SU-DHL-6 (cell line): ENCODE results near the gene SYNGR2.
A peak's percentile ranks its signal among the peaks of the same experiment; 100 is the strongest.

Experiments
- H2AFZ ChIP-seq: fragments of 200-600 bp; sonication (generic); 2 replicates; pipeline ENCODE4 v1.6.1; 2014; ENCODE audit warnings: low read depth, mild to moderate bottlenecking, moderate library complexity, mixed read lengths, antibody characterized with exemption, low read length; ENCODE audit not compliant: severe bottlenecking
- H3F3A ChIP-seq: fragments of 200-600 bp; shearing (Covaris generic); 2 replicates; pipeline ENCODE4 v1.6.0; 2016; ENCODE audit warnings: antibody characterized with exemption, mild to moderate bottlenecking; ENCODE audit not compliant: insufficient read depth
- H3K27ac ChIP-seq: fragments of 200-600 bp; sonication (generic); 2 replicates; pipeline ENCODE4 v1.5.1; 2016; ENCODE audit warnings: low read depth, mild to moderate bottlenecking, low read length, moderate library complexity, mixed read lengths
- H3K27me3 ChIP-seq: fragments of 200-600 bp; sonication (generic), shearing (Covaris generic); 2 replicates; pipeline ENCODE4 v1.6.0; 2014; ENCODE audit warnings: mild to moderate bottlenecking, low read length
- H3K36me3 ChIP-seq: fragments of 200-600 bp; sonication (generic); 2 replicates; pipeline ENCODE4 v1.6.1; 2014; ENCODE audit warnings: mild to moderate bottlenecking, low read length, mixed read lengths
- H3K4me2 ChIP-seq: fragments of 300-600, 200-600 bp; shearing (Covaris generic), sonication (generic); 2 replicates; pipeline ENCODE4 v1.6.0; 2014; ENCODE audit warnings: low read length, low read depth, mild to moderate bottlenecking; ENCODE audit not compliant: poor library complexity, severe bottlenecking
- H3K4me3 ChIP-seq: fragments of 200-600 bp; sonication (generic); 2 replicates; pipeline ENCODE4 v1.5.1; 2014; ENCODE audit warnings: antibody characterized with exemption, low read length, mild to moderate bottlenecking, mixed read lengths; ENCODE audit not compliant: insufficient read depth, poor library complexity, severe bottlenecking
- H3K79me2 ChIP-seq: fragments of 200-600 bp; sonication (generic); 2 replicates; pipeline ENCODE4 v1.6.1; 2014; ENCODE audit warnings: mild to moderate bottlenecking, low read length, moderate library complexity; ENCODE audit not compliant: insufficient read depth
- H3K9ac ChIP-seq: fragments of 200-600 bp; sonication (generic); 2 replicates; pipeline ENCODE4 v1.7.0; 2014; ENCODE audit warnings: mild to moderate bottlenecking, low read length
- H3K9me2 ChIP-seq: fragments of 200-600 bp; sonication (generic); replicated peaks from 2 replicates; pipeline ENCODE4 v1.6.1; 2014; ENCODE audit warnings: low read length; ENCODE audit not compliant: insufficient read depth
- H3K9me3 ChIP-seq: fragments of 200-600 bp; sonication (generic); 2 replicates; pipeline ENCODE4 v1.6.1; 2014; ENCODE audit warnings: low read length, mixed read lengths; ENCODE audit not compliant: insufficient read depth
- H4K20me1 ChIP-seq: fragments of 200-600 bp; sonication (generic); 2 replicates; pipeline ENCODE4 v1.6.1; 2014; ENCODE audit warnings: low read depth, mild to moderate bottlenecking, antibody characterized with exemption, low read length, moderate library complexity, mixed read lengths
- CTCF ChIP-seq: fragments of 200-600 bp; sonication (generic); IDR thresholded peaks from one replicate; pipeline ENCODE4 v1.5.1; 2017; ENCODE audit warnings: antibody characterized with exemption, mild to moderate bottlenecking, low read length, moderate library complexity; ENCODE audit not compliant: insufficient read depth, poor library complexity, severe bottlenecking
- EZH2phosphoT487 ChIP-seq: fragments of 200-600 bp; sonication (generic), shearing (Covaris generic); conservative IDR thresholded peaks from 2 replicates; pipeline ENCODE4 v1.6.1; 2018; ENCODE audit warnings: mild to moderate bottlenecking, antibody characterized with exemption, low read length, moderate library complexity, mixed read lengths

The SYNGR2 gene

GRCh38 chr17:78174870-78175642 lies 6.7 kb downstream of the SYNGR2 start:
- no peaks in the 10 kb centered on the region for H3K27me3 ChIP-seq
- TF ChIP-seq CTCF: peak; percentile 16
- TF ChIP-seq EZH2phosphoT487: no peak
- H2AFZ ChIP-seq: no peak overlapping the region
- peaks cover 46% of the 10 kb centered on the region for H3F3A ChIP-seq
- H4K20me1 ChIP-seq: no peaks in the 10 kb centered on the region; the same call in 1 of the 2 replicates
- H3K9me3 ChIP-seq: no peaks in the 10 kb centered on the region
- peaks cover 12% of the 10 kb centered on the region for H3K79me2 ChIP-seq
- H3K4me2 ChIP-seq: no peak overlapping the region
- H3K9ac ChIP-seq: no peak overlapping the region
- no peaks in the 10 kb centered on the region for H3K9me2 ChIP-seq
- H3K36me3 ChIP-seq: peaks cover under 1% of the 10 kb centered on the region; the same call in 1 of the 2 replicates
- H3K27ac ChIP-seq: peak overlapping the region; percentile 47
- H3K4me3 ChIP-seq: no peak overlapping the region

- peaks cover 8% of the 10 kb centered on the region; the same call in 1 of the 2 replicates for H3K79me2 ChIP-seq
- no peaks in the 10 kb centered on the region for H3K9me3 ChIP-seq
- TF ChIP-seq EZH2phosphoT487 (no peak), CTCF (no peak)
- no peaks in the 10 kb centered on the region; the same call in 1 of the 2 replicates for H4K20me1 ChIP-seq
- H3K9ac ChIP-seq: no peak overlapping the region
- H3F3A ChIP-seq: peaks cover 50% of the 10 kb centered on the region
- no peak overlapping the region for H3K4me3 ChIP-seq
- H2AFZ ChIP-seq: no peak overlapping the region
- H3K4me2 ChIP-seq: no peak overlapping the region
- peak overlapping the region; percentile 59; the same call in 1 of the 2 replicates for H3K27ac ChIP-seq
- no peaks in the 10 kb centered on the region for H3K27me3 ChIP-seq
- no peaks in the 10 kb centered on the region for H3K9me2 ChIP-seq
- H3K36me3 ChIP-seq: peaks cover 4% of the 10 kb centered on the region; the same call in 1 of the 2 replicates
Observed at GRCh38 chr17:78175643-78175981, 7.2 kb downstream of the SYNGR2 start.

DNA sequence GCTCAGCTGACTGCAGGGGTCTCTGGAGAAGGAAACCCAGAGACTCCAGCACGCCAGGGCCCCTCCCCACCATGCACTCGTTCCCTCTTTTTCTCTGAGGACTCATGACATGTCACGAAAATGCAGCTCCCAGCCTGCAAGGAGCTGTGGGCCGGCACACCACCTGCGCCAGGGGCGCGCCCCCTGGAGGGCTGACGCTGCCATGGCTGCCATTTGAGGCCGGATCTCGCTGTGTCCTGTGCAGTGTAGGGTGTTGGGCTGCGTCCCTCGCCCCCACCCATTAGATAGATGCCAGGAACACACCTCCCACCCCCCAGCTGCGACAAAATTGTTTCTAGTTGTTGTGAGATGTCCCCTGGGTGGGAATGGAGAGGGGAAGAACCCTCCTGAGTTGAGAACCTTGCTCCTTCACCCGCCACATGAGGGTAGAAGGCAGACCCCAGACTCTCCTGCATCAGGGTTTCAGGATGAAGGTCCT lies 8.2 kb downstream of the SYNGR2 start:
- Histone ChIP-seq H2AFZ (no peak overlapping the region), H4K20me1 (no peaks in the 10 kb centered on the region; the same call in 1 of the 2 replicates), H3K79me2 (no peaks in the 10 kb centered on the region), H3K4me3 (no peak overlapping the region), H3K27ac (peak overlapping the region; percentile 59), H3K9ac (no peak overlapping the region; the same call in 1 of the 2 replicates), H3K9me2 (no peaks in the 10 kb centered on the region), H3K27me3 (no peaks in the 10 kb centered on the region), H3F3A (peaks cover 50% of the 10 kb centered on the region), H3K36me3 (peaks cover 4% of the 10 kb centered on the region; the same call in 1 of the 2 replicates), H3K4me2 (no peak overlapping the region), H3K9me3 (no peaks in the 10 kb centered on the region)
- no peak for TF ChIP-seq EZH2phosphoT487
- peak; percentile 95 for TF ChIP-seq CTCF
